Testis (tissue), 3 donors: ENCODE measurements around the gene PTPN6. TPM values are rescaled to one million over a fixed set of nuclear protein-coding genes. Genes with fewer than 3 reads are reported as not detected.

ENCODE experiments used
- DNase-seq: peaks from one replicate; pipeline ENCODE4 v3.0.0-alpha.2; 2019
- H3K27ac ChIP-seq, 2 donors: fragments of 200-600 bp; sonication (generic); one replicate each; pipeline ENCODE4 v1.5.1; 2019
- H3K27me3 ChIP-seq: fragments of 200-600 bp; sonication (generic); one replicate; pipeline ENCODE4 v1.5.1; 2019
- H3K36me3 ChIP-seq: fragments of 200-600 bp; sonication (generic); one replicate; pipeline ENCODE4 v1.5.1; 2017; ENCODE audit warnings: low read depth; ENCODE audit errors: missing control alignments
- H3K4me1 ChIP-seq: fragments of 200-600 bp; sonication (generic); one replicate; pipeline ENCODE4 v1.5.1; 2019
- H3K4me3 ChIP-seq, 2 donors: fragments of 200-600 bp; sonication (generic); one replicate each; pipeline ENCODE4 v1.5.1; 2017 to 2019
- H3K9me3 ChIP-seq: fragments of 200-600 bp; sonication (generic); one replicate; pipeline ENCODE4 v1.5.1; 2017
- POLR2A ChIP-seq: fragments of 450-650 bp; IDR thresholded peaks from one replicate; pipeline ENCODE4 v1.6.1; 2017; ENCODE audit warnings: antibody characterized with exemption, mild to moderate bottlenecking, moderate library complexity
- WGBS, 2 donors: methylation state at CpG; one replicate each; pipeline ENCODE4 v1.1.5; 2018; 5-methylcytosine and 5-hydroxymethylcytosine counted together
- intact Hi-C: fragments of 100-400 bp; cut with DNase I; formaldehyde crosslinking; loops from one replicate; pipeline ENCODE4 v1.15.1; 2023; ENCODE audit warnings: low total_unique reads
- polyA plus RNA-seq: library from polyadenylated mRNA; stranded (reverse); fragments of 350-450 nt; fragmentation: Illumina TruSeq; extraction: RNeasy Lipid Tissue Mini Kit (QIAGEN cat#74804); gene quantifications from one replicate; pipeline ENCODE4 v1.2.3, GENCODE V29; 2014; ENCODE audit warnings: low read depth, low replicate concordance; ENCODE audit not compliant: insufficient read depth
- total RNA-seq, 2 donors: library from RNA; depleted of rRNA; stranded (reverse); fragments of >200 nt; gene quantifications; one replicate each; pipeline ENCODE4 v1.2.3, GENCODE V29; 2016
- TF ChIP-seq, protein P1 (sequence below), 3 experiments: fragments of 450-650 bp in 2 of 3; fragments of 200-600 bp in 1 of 3; sonication (generic) in 1 of 3; IDR thresholded peaks; one replicate each; pipeline ENCODE4 v1.5.1; 2016 to 2019; ENCODE audit warnings: antibody characterized with exemption in 3 of 3, mild to moderate bottlenecking in 2 of 3, moderate library complexity in 1 of 3

The PTPN6 gene
- total and polyA plus RNA-seq, 3 donors from 2014 or later: 3.7 to 19.1 (median 9.1) TPM

DNA sequence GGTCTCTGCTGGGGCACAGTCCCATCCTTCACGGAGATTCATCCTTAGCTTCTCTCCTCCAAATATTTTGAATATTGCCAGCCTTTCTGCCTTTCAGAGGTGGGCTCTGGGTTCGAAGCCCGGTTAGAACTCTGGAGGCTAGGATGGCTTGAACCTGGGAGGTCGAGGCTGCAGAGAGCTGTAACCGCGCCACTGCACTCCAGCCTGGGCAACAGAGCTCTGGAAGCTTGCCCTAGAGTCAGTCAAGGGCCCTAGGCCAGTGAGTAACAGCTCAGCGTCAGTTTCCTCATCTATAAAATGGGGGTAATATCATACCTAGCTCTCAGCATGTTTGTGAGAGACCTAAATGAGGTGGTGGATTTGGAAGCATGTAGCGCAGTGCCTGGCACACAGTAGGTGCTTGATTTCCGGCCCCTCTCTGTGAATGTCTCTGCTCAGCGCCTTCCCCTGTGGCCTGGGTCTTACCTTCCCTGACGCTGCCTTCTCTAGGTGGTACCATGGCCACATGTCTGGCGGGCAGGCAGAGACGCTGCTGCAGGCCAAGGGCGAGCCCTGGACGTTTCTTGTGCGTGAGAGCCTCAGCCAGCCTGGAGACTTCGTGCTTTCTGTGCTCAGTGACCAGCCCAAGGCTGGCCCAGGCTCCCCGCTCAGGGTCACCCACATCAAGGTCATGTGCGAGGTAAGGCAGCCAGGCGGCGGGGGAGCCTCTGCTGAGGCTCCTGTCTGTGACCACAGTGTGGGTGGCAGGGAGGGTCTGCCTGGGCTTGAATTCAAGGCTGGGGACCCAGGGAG, 3.4 kb downstream of the PTPN6 start:
- H3K27ac ChIP-seq: peak overlapping the region; percentile 24 to 39
- intact Hi-C loops: no loop called here
- no peak overlapping the region for H3K4me3 ChIP-seq
- TF ChIP-seq POLR2A: no peak
- TF ChIP-seq, protein P1, sequence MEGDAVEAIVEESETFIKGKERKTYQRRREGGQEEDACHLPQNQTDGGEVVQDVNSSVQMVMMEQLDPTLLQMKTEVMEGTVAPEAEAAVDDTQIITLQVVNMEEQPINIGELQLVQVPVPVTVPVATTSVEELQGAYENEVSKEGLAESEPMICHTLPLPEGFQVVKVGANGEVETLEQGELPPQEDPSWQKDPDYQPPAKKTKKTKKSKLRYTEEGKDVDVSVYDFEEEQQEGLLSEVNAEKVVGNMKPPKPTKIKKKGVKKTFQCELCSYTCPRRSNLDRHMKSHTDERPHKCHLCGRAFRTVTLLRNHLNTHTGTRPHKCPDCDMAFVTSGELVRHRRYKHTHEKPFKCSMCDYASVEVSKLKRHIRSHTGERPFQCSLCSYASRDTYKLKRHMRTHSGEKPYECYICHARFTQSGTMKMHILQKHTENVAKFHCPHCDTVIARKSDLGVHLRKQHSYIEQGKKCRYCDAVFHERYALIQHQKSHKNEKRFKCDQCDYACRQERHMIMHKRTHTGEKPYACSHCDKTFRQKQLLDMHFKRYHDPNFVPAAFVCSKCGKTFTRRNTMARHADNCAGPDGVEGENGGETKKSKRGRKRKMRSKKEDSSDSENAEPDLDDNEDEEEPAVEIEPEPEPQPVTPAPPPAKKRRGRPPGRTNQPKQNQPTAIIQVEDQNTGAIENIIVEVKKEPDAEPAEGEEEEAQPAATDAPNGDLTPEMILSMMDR (IDR thresholded peaks at IDR 0.05): no peak
- H3K27me3 ChIP-seq: no peaks in the 10 kb centered on the region
- H3K9me3 ChIP-seq: no peaks in the 10 kb centered on the region
- peaks cover 20% of the 10 kb centered on the region for H3K4me1 ChIP-seq
- no peaks in the 10 kb centered on the region for H3K36me3 ChIP-seq
- peak; percentile 45 for DNase-seq
- WGBS, 2 donors: 58 to 76% methylated on average over 21 of the region's 21 CpGs

- no peak for DNase-seq
- H3K27me3 ChIP-seq: no peaks in the 10 kb centered on the region
Measured at GRCh38 chr12:6955108-6956020, 4.2 kb downstream of the PTPN6 start.

DNA sequence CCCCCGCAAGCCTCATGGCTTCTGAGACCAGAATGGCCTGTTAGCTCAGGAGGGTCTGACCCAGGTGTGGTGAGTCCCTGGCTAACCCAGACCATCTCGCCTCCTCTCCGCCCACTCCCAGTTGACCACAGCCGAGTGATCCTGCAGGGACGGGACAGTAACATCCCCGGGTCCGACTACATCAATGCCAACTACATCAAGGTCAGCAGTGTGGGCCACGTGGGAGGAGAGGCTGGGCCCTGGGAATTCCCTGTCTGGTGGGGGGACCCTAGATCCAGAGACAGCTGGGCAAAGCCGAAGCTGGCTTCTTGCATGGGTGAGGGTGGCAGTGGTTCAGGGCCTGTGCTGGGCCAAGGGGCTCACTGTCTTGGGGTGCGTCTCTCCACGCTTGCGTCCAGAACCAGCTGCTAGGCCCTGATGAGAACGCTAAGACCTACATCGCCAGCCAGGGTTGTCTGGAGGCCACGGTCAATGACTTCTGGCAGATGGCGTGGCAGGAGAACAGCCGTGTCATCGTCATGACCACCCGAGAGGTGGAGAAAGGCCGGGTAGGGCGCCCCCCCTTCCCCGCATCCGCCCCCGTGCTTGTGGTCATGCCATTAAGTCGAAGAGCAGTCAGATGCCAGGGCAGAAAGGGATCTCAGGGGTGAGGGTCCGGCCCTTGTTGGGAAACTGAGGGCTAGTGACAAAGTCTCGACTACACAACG, 5.0 kb downstream of the PTPN6 start:
- H3K9me3 ChIP-seq: no peaks in the 10 kb centered on the region
- H3K4me1 ChIP-seq: peaks cover 27% of the 10 kb centered on the region
- 70 to 75% methylated on average over 11 to 28 of the region's 28 CpGs for WGBS, 2 donors
- H3K36me3 ChIP-seq: no peaks in the 10 kb centered on the region
- no peak overlapping the region for H3K27ac ChIP-seq
- TF ChIP-seq, protein P1 (IDR thresholded peaks at IDR 0.05): no peak
- TF ChIP-seq POLR2A: no peak
- H3K4me3 ChIP-seq: no peak overlapping the region
- intact Hi-C loops: no loop called here
- H3K27me3 ChIP-seq: no peaks in the 10 kb centered on the region
- DNase-seq: no peak

More at GRCh38 chr12:6955108-6956020, 4.2 kb downstream of the PTPN6 start:
- 79 to 85% methylated on average over 8 to 22 of the region's 22 CpGs for WGBS, 2 donors
- TF ChIP-seq, protein P1 (IDR thresholded peaks at IDR 0.05): no peak
- no peak for TF ChIP-seq POLR2A
- Histone ChIP-seq H3K27ac (peak overlapping the region in 1 of 2 donors; percentile 39), H3K36me3 (no peaks in the 10 kb centered on the region), H3K4me1 (peaks cover 20% of the 10 kb centered on the region), H3K4me3 (no peak overlapping the region), H3K9me3 (no peaks in the 10 kb centered on the region)
- intact Hi-C loops: no loop called here

GRCh38 chr12:6957151-6957701, 6.1 kb downstream of the PTPN6 start:
- Histone ChIP-seq H3K4me1 (peaks cover 37% of the 10 kb centered on the region), H3K27ac (no peak overlapping the region), H3K9me3 (no peaks in the 10 kb centered on the region), H3K27me3 (no peaks in the 10 kb centered on the region), H3K36me3 (no peaks in the 10 kb centered on the region), H3K4me3 (no peak overlapping the region)
- no peak for TF ChIP-seq POLR2A
- TF ChIP-seq, protein P1 (IDR thresholded peaks at IDR 0.05): no peak
- intact Hi-C loops: no loop called here
- 84 to 86% methylated on average over 19 to 20 of the region's 20 CpGs for WGBS, 2 donors
- no peak for DNase-seq
